Measurements from ENCODE around the gene MAP2K1.
A peak's percentile ranks its signal among the peaks of the same experiment; 100 is the strongest.
"Not testable (repeated sequence)": the region's sequence is repeated elsewhere in the genome, so short reads cannot be mapped to it uniquely, and the experiment has no call there.

MAP2K1 gene

DNA sequence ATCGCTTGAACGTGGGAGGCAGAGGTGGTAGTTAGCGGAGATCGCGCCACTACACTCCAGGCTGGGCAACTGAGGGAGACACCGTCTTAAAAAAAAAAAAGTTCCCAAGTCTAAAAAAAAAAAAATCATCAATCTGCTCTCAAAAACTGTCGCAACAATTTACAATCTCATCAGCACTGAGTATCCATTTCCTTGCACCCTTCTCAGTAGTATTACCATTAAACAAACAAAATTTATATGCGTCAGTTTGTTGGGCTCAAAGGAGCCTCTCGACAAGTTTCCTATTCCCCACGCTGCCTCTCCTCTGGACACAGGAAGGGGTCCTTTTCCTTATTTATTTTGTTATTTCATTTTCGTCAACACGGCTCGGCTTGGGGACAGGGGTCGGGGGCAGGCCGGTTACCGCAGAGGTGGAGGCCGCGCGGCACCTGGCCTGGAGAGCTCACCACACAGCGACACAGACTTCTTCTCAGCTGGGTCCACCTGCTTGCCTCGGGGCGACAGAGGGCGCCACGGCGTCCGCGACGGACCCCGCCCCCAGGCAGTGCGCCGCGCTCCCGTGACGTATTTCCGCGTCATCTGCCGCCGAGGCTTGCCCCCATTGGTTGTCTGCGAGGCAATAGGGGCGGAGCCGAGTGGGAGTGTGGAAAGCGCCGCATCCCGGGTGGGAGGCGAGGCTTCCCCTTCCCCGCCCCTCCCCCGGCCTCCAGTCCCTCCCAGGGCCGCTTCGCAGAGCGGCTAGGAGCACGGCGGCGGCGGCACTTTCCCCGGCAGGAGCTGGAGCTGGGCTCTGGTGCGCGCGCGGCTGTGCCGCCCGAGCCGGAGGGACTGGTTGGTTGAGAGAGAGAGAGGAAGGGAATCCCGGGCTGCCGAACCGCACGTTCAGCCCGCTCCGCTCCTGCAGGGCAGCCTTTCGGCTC lies at the start of gene MAP2K1:
Gene MAP2K1 (plus strand): TSS at position 709 of the 920 bp plus-strand sequence. CDS start 436 bp downstream, outside the sequence.
- DNase-seq: peak; percentile 98

DNA sequence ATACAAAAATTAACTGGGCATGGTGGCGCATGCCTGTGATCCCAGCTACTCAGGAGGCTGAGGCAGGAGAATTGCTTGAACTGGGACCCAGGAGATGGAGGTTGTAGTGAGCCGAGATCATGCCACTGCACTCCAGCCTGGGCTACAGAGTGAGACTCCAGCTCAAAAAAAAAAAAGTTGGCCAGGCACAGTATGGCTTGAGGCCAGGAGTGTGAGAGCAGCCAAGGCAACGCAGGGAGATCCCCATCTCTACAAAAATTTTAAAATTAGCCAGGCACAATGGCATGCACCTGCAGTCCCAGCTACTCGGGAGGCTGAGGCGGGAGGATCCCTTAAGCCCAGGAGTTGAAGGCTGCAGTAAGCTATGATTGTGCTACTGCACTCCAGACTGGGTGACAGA lies 38.2 kb upstream of the MAP2K1 start:
- DNase-seq: not testable (repeated sequence)

DNA sequence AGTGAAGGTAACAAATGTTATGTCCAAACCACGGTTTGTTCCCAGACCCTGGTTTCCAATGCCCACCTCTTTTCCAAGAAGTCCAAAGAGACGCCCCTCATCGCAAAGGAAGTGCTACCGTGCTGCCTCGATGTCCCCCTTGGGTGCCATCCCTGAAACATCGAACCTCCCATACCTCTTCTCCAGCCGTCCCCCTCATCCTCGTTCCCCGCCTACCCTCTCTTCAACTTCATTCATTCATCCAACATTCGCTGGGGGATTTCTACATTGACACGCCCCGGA lies 30.7 kb upstream of the MAP2K1 start:
- no peak for DNase-seq

DNA sequence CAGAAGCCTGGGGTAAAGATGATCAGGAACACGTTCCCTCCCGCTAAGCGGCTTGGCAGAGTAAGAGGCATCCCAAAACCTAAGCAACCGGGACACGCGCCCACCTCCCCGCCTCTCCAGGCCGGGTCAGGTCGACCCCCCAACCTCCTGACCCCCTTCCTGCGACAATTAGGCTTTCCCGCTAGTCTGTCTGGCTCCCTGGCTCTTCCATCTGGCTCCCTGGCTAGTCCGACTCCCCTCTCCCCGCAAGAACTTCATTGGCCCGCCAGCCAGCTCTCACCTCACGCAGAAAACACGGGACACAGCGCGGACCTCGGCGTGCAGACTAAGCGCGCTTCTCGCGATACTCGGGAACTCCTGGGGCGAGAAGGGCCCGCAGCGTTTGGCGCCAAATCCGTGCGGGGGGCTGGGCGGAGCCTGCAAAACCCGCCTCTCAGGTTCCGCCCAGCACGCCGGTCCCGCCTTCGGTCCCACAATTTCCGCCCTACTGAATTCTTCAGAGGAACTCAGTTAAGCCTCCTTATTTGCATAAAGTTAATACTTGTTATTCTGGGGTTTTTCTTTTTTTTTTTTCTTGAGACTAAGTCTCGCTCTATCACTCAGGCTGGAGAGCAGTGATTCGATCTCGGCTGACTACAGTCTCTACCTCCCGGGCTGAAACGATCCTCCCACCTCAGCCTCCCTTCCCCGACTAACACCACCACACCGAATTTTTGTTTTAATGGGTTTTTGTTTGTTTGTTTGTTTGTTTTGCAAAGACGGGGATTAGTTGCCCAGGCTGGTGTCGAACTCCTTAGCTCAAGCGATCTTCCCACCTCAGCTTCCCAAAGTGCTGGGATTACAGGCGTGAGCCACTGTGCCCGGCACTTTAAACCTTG lies 30.1 kb upstream of the MAP2K1 start, which contains the start of gene TIPIN:
Gene TIPIN (minus strand): TSS at position 327 of the 878 bp plus-strand sequence. CDS start 3,738 bp downstream, outside the sequence.
- peak; percentile 95 for DNase-seq

DNA sequence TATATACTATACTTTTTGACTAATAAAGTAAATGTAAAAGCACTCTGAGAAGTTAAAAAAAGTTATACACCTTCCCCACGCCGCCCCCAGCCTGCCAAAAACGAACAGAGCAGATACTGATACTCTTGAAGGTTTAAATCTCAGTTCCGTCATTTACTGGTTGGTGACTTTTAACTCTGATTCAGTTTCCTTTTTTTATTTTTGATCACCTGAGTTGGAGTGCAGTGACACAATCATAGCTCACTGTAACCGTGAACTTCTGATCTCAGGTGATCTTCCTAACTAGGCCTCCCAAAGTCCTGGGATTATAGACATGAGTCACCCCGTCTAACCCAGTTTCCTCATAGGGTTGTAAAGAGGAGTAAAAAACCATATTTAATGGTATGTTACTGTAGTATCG lies 27.0 kb upstream of the MAP2K1 start:
- no peak for DNase-seq

DNA sequence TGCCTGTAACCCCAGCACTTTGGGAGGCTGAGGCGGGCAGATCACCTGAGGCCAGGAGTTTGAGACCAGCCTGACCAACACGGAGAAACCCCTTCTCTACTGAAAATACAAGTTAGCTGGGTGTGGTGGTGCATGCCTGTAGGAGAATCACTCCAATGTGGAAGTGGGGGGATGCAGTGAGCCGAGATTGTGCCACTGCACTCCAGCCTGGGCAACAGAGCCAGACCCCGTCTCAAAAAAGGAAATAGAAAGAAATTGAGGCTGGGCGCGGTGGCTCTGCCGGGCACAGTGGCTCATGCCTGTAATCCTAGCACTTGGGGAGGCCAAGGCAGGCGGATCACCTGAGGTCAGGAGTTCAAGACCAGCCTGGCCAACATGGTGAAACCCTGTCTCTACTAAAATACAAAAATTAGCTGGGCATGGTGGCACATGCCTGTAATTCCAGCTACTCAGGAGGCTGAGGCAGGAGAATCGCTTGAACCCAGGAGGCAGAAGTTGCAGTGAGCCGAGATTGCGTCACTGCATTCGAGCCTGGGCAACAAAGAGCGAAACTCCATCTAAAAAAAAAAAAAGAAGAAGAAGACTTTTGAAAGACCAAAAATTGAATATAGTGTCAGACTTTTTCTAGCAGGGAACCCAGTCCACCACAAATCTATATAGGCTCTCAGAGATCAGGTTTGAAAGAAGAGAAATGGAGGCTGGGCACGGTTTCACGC lies 24.8 kb upstream of the MAP2K1 start:
- DNase-seq: not testable (repeated sequence)

DNA sequence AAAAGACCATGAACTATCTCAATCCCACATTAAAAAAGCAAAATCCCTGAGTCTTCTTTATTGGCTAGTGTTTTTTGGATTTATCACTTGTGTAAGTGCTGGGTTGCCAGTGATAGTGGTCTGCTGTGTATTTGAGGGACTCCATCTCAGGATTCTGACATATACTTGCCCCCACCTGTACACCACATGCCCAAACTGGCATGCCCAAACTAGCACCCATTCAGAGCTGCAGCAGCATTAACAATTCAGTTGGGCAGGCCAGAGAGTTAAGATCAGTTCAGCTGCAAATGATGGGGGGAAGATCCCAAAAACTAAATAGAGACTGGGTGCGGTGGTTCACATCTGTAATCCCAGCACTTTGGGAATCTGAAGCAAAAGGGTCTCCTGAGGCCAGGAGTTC lies 23.9 kb upstream of the MAP2K1 start:
- no peak for DNase-seq

DNA sequence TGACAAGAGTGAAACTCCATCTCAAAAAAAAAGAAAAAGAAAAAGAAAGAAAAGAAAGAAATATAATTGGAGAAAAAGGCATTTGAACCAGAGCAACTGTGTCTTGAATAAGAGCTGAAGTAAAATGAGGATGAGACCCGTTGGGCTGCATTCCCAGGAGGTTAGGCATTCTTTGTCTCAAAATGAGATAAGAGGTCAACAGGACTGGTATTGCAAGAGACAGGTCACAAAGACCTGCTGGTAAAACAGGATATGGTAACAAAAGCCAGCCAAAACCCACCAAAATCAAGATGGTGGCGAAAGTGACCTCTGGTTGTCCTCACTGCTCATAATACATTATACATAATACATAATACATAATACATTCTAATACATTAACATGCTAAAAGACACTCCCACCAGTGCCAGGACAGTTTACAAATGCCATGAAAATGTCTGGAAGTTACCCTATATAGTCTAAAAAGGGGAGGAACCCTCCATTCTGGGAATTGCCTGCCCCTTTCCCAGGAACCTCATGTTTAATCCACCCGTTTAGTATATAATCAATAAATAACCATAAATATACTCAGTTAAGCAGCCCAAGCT lies 21.7 kb upstream of the MAP2K1 start:
- DNase-seq: no peak

DNA sequence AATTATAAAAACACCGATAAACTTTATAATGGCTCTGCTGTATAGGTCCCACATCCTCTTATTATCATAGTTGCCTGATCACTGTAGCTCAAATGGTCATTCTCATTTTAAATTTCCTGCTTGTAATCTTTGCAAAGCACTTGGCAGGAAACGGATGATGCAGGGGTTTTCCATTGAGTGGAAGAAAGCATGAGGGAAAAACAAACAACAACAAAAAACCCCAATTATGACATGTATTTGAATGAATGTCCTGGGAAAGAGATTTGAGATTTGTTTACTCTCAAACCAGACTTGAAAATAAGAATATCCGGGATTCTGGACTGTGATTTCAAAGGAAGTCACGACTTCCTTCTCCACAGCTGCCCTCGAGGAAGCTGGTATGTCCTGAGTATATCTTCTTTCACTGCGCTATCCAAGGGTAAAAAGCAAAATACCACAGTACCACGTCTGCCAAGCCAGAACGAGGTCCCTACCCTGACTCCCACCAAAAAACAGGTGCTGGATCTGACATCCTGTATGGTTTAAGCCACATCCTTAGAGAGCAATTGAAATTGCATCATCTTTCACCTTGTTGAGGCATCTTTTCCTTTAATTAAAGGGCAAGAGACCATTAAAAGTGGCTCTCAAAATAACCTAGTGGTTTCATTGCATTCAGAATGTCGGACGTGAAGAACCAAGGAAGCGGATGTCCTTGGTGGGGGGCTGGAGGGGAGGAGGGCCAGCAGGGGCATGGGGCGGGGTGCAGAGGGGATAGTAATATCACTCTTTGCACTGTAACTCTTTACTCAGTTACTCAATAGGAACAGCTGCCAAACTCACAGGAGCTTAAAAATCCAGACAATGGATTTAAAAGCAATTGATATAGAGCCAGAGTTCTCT lies 16.7 kb upstream of the MAP2K1 start:
- DNase-seq: no peak

DNA sequence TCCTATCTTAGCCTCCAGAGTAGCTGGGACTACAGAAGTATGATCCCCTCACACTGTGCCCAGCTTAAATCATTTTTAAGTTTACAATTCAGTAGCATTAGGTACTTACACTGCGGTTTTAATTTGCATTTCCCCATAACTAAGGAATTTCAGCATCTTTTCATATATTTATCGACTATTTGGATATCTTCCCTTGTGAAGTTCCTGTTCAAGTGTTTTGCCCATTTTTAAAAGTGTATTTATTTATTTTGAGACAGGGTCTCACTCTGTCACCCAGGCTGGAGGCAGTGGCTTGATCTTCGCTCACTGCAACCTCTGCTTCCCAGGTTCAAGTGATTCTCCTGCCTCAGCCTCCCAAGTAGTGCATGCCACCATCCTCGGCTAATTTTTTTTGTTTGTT lies 12.5 kb upstream of the MAP2K1 start:
- no peak for DNase-seq

DNA sequence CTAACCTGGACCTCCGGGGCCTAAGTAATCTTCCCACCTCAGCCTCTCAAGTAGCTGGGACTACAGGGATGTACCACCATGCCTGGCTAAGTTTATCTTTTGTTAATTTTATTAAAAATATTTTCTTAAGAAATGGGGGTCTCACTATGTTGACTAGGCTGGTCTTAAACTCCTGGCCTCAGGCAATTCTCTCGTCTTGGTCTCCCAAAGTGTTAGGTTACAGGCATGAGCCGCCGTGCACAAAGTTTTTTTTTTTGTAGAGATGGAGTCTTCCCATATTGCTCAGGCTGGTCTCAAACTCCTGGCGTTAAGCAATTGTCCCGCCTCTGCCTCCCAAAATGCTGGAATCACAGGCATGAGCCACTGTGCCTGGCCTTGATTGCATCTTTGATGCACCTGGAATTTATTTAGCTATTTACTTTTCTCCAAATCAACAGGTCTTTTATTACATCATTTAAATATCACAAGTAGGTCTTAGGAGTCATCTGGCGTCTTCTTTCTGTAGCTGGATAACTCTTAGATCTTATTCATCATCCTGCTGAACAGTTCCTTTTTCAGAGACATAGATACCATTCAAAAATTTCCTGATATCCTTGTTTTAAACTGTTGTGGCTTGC lies 7.8 kb upstream of the MAP2K1 start:
- no peak for DNase-seq

DNA sequence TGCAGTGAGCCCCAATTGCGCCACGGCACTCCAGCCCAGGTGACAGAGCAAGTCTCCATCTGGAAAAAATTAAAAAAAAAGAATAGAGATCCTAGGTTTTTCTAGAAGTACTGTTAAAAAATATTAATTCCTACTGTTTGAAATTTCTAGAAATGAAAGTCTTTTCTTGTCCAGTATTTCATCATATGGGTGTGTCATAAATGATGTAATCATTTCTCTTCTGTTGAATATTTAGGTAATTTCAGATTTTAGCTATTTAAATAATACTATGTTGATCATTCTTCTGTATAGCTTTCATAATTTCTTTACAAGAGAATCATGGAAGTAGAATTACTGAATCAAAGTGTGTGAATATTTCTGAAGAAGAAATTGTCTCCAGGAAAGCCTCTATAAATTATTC lies 5.3 kb upstream of the MAP2K1 start:
- DNase-seq: not testable (repeated sequence)

DNA sequence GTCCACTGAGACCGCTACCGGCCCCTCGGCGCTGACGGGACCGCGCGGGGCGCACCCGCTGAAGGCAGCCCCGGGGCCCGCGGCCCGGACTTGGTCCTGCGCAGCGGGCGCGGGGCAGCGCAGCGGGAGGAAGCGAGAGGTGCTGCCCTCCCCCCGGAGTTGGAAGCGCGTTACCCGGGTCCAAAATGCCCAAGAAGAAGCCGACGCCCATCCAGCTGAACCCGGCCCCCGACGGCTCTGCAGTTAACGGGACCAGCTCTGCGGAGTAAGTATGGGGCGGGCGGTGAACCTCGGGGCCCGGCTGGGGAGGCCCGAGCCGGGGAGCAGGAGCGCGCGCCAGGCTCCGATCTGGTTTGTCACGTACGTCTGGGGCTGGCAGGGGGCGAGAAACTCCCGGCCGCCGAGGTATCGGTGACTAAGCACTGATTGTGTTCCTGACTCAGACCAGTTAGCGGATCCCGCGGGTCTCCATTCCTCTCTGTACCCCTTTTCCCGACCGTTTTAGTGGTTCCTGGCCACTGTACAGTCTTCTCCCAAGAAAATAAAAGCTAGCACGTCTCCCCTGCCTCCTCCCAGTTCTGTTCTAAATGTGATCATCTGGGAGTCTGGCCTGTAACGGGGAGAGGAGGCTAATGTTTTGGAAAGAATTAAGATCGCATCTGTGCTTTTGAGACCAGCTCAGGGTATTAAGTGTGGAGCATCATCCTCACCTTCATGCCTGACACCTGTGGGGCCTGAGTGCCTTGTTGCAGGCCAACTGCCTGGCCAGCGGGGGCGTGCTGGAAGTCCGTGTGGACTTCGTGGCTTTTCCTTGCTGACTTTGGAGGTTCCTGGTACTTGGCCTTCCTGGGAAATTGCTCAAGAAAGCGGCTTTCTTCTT lies 691 bp downstream of the MAP2K1 start:
- peak; percentile 75 for DNase-seq

DNA sequence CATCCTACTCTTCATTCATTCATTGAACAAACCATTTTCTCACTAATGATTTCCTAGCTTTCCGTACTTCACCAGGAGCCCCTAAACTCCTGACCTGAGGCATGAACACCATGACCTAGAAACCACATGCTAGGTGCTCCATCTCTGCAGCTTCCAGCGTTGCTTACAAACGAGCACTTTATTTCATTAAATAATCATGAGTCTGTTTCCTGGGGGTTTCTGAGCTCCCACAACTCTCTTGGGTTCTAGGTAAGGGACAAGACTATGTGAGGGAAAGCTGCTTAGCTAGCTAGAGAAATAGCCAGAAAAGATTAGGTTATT lies 1.3 kb downstream of the MAP2K1 start:
- DNase-seq: no peak

DNA sequence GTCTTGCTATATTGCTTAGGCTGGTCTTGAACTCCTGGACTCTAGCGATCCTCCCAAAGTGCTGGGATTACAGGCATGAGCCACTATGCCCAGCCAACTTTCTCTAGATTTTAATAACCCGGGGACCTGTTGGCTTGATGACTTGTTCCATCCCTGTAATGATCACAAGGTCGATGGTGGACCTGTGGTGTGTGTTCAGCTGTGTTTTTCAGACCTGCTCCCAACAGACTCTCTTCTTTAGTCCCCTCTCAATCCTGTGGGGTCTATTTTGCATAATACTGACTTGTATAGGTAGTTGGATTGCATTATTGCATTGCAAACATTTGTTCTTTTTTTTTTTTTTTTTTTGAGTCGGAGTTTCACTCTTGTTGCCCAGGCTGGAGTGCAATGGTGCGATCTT lies 1.9 kb downstream of the MAP2K1 start:
- DNase-seq: no peak

DNA sequence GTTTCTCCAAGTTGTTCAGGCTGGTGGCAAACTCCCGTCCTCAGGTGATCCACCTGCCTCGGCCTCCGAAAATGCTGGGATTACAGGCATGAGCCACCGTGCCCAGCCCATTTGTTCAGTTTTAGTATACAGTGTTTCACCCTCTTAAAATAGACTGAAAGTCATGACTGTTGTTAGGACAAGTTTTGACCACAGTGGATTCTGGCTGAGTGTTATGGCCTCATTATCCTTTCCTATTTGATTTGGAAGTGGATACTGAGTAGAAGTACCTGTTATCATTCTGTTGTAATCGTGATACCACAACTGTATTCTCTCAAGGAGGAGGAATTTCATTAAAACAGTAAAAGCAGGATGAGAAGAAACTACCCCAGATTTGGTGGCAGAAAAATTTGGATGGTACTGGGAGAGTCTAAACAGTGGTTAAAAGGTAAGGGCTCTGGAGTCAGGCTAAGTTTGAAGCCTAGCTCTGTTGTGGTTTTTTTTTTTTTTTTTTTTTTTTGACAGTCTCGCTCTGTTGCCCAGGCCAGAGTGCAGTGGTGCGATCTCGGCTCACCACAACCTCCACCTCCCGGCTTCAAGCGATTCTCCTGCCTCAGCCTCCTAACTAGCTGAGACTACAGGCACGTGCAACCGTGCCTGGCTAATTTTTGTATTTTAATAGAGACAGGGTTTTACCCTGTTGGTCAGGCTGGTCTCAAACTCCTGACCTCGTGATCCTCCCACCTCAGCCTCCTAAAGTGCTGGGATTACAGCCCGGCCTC lies 2.6 kb downstream of the MAP2K1 start:
- DNase-seq: no peak

DNA sequence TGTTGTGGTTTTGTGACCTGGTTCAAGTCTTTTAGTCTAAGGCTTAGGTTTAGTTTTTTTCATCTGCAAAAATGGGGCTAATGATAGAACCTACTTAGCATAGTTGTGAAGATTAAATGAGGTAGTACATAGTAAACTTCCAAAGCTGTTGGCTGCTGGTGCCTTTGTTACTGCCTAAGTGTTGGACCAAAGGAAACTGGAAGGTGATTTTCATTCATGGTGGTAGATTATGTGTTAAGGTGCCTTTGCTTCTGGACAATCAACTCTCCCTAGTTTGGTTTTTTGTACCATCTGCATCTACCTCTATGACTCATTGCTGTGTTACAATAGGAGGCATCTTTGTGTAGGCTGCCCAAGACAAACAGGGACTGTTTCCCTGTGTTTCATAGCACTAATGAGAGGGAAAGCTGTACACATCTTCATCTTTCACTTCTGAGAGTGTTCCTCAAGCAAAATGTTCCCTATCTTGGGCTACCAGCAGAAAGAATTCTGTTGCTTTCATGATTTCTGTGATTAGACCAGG lies 3.2 kb downstream of the MAP2K1 start:
- DNase-seq: no peak

DNA sequence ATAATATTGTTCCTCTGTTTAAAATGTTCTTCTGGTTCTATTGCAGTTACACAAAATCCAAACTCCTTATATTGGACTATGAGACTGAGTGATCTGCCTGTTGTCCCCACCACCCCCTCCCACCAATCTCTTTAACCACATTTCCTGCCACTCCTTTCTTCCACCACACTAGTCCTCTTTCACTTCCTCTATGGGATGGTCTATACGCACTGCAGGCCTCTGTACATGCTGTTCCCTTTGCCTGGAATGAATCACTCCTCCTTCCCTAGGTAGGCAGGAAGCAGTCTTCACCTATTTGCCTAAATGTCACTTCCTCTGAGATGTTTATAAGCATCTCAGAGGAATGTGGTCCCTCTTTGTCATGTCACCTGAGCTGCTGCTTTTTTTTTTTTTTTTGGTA lies 4.0 kb downstream of the MAP2K1 start:
- no peak for DNase-seq

DNA sequence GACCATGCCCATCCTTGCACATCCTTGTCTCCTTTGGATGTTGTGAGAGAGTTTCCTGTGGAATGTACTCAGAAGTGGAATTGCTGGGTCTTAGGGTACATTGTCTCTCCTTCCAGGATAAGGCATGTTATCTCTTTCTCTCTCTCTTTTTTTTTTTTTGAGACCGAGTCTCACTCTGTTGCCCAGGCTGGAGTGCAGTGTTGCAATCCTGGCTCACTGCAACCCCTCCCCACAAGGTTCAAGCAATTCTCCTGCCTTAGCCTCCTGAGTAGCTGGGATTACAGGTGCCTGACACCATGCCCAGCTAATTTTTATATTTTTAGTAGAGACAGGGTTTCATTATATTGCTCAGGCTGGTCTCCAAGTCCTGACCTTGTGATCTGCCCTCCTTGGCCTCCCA lies 6.3 kb downstream of the MAP2K1 start:
- DNase-seq: not testable (repeated sequence)

Data from NK-92 treated with Interleukin-12 subunit alpha and Interleukin-12 subunit beta, amount 100 ng/mL, for 24 hours (cell line).